GM04504 (cell line): ENCODE results near the gene PTPRN.

ENCODE experiments used
- DNase-seq: peaks from one replicate; pipeline ENCODE4 v3.0.0-alpha.2; 2012; ENCODE audit warnings: low read depth

PTPRN gene

GRCh38 chr2:219308142-219309101, 779 bp downstream of the PTPRN start:
- no peak for DNase-seq

GRCh38 chr2:219306047-219306446, 3.2 kb downstream of the PTPRN start:
- no peak for DNase-seq

GRCh38 chr2:219304223-219304622, 5.0 kb downstream of the PTPRN start:
- no peak for DNase-seq

- DNase-seq = no peak
Observed at GRCh38 chr2:219302412-219302968, 6.7 kb downstream of the PTPRN start.

GRCh38 chr2:219300022-219300421, 9.2 kb downstream of the PTPRN start:
- no peak for DNase-seq

- DNase-seq = no peak
Observed at GRCh38 chr2:219299372-219299760, 9.8 kb downstream of the PTPRN start.

GRCh38 chr2:219298759-219299371, 10.3 kb downstream of the PTPRN start:
- no peak for DNase-seq

- DNase-seq = no peak
Observed at GRCh38 chr2:219297766-219298456, 11.3 kb downstream of the PTPRN start.

GRCh38 chr2:219296631-219297391, 12.4 kb downstream of the PTPRN start:
- DNase-seq = no peak

GRCh38 chr2:219296142-219296541, 13.1 kb downstream of the PTPRN start:
- DNase-seq = no peak

GRCh38 chr2:219294356-219295351, 14.5 kb downstream of the PTPRN start:
- DNase-seq = peak; percentile 45

- no peak for DNase-seq
Observed at GRCh38 chr2:219293736-219294231, 15.4 kb downstream of the PTPRN start.

- no peak for DNase-seq
Observed at GRCh38 chr2:219292616-219293015, 16.6 kb downstream of the PTPRN start.

- no peak for DNase-seq
Observed at GRCh38 chr2:219291910-219292490, 17.2 kb downstream of the PTPRN start.

GRCh38 chr2:219291394-219291793, 17.8 kb downstream of the PTPRN start:
- DNase-seq = no peak

- no peak for DNase-seq
Observed at GRCh38 chr2:219290381-219291171, 18.6 kb downstream of the PTPRN start.

GRCh38 chr2:219289537-219290361, 19.5 kb downstream of the PTPRN start:
- peak; percentile 72 for DNase-seq

- DNase-seq = no peak
Observed at GRCh38 chr2:219289195-219289536, 20.0 kb downstream of the PTPRN start.
